ENCODE measurements around the gene RMI1. TPM values are rescaled to one million over a fixed set of nuclear protein-coding genes. Genes with fewer than 3 reads are reported as not detected.

Gene RMI1
- total and polyA plus RNA-seq, 2 of the 8 experiments (the other 6 are each of a cell fraction or from before 2014, with no cell fraction given): 3.0 to 34.1 TPM

- no peaks in the 10 kb centered on the region for H3K9me3 ChIP-seq (ENCODE audit: insufficient read depth in 2 of 2, low read depth in 1 of 2, low read length in 1 of 2)
- no peaks in the 10 kb centered on the region for H4K20me1 ChIP-seq (replicated peaks in 1 of 2; ENCODE audit: control insufficient read depth in 1 of 2, insufficient read depth in 2 of 2, low read length in 2 of 2)
- H3K4me2 ChIP-seq (ENCODE audit: insufficient read depth in 1 of 2, low read depth in 2 of 2, low read length in 2 of 2): no peak overlapping the region
- FAIRE-seq (no peak), DNase-seq (ENCODE audit: low read depth in 1 of 2, low spot score in 2 of 2) (no peak)
- H2AK5ac ChIP-seq (ENCODE audit: low read depth, low read length): no peak overlapping the region
- H3K36me3 ChIP-seq (ENCODE audit: control insufficient read depth in 2 of 4, insufficient read depth in 4 of 4, low read length in 3 of 4): peaks cover 0 to 20% (median 4%) of the 10 kb centered on the region in 4 experiments; a peak in 3 of 8 replicates
- ChIA-PET CTCF (ENCODE audit: partially characterized antibody) (no interaction called here), POLR2A (ENCODE audit: partially characterized antibody) (no interaction called here)
- H2BK120ac ChIP-seq (replicated peaks; ENCODE audit: low read depth, low read length): no peak overlapping the region
- H3K4me3 ChIP-seq (ENCODE audit: extremely low read depth in 1 of 4, insufficient read depth in 2 of 4, low read depth in 3 of 4, low read length in 4 of 4): no peak overlapping the region
- peaks cover 4% of the 10 kb centered on the region for H3K79me1 ChIP-seq (ENCODE audit: low read depth, low read length)
- H3K79me2 ChIP-seq (ENCODE audit: control insufficient read depth in 1 of 2, insufficient read depth in 2 of 2, low read length in 2 of 2): peaks cover 0 to 83% of the 10 kb centered on the region in 2 experiments
- no peak overlapping the region for H2BK15ac ChIP-seq (ENCODE audit: low read length)
- no peak overlapping the region for H4K8ac ChIP-seq (ENCODE audit: extremely low read depth, insufficient read depth, low read length)
- no peak overlapping the region for H2BK5ac ChIP-seq (ENCODE audit: low read depth, low read length)
- H3K14ac ChIP-seq (ENCODE audit: insufficient read length): no peak overlapping the region
- H3K23ac ChIP-seq (ENCODE audit: insufficient read length): no peak overlapping the region
- no peaks in the 10 kb centered on the region for H3K23me2 ChIP-seq (ENCODE audit: low read depth, low read length)
- no peak overlapping the region for H3K56ac ChIP-seq (replicated peaks; ENCODE audit: insufficient read length, low read depth, low read length)
- H2AFZ ChIP-seq (ENCODE audit: low read length): no peak overlapping the region
- no peak overlapping the region for H3K27ac ChIP-seq (ENCODE audit: low read depth, low read length)
- H2BK20ac ChIP-seq (ENCODE audit: low read length): no peak overlapping the region
- H3K27me3 ChIP-seq (replicated peaks in 1 of 4; ENCODE audit: control insufficient read depth in 3 of 4, extremely low read depth in 1 of 4, insufficient read depth in 3 of 4, low read length in 3 of 4): no peaks in the 10 kb centered on the region
- no peak overlapping the region for H3K4ac ChIP-seq (replicated peaks; ENCODE audit: insufficient read length, low read depth, low read length)
- no peak overlapping the region for H3K9ac ChIP-seq (replicated peaks in 1 of 4; ENCODE audit: extremely low read depth in 1 of 4, low read depth in 3 of 4, low read length in 3 of 4)
- no peak overlapping the region for H4K5ac ChIP-seq (ENCODE audit: insufficient read length, low read depth, low read length)
- H4K91ac ChIP-seq (replicated peaks; ENCODE audit: insufficient read length, low read length): no peak overlapping the region
- H2BK12ac ChIP-seq (ENCODE audit: low read depth, low read length): no peak overlapping the region
- no peak overlapping the region for H3K18ac ChIP-seq (ENCODE audit: extremely low read depth, low read length)
- WGBS, 2 experiments (ENCODE audit: extremely low coverage in 1 of 2, insufficient coverage in 1 of 2, insufficient read length in 1 of 2, insufficient replicate concordance in 2 of 2, low coverage in 1 of 2, low lambda C conversion rate in 2 of 2, missing lambda C conversion rate in 1 of 2): 91% methylated on average over 2 of the region's 2 CpGs; no CpG with 5 or more reads in 1 of the 2 experiments
- no peaks in the 10 kb centered on the region; a peak in 1 of 7 replicates for H3K4me1 ChIP-seq (replicated peaks in 1 of 4; ENCODE audit: control insufficient read depth in 3 of 4, insufficient read depth in 4 of 4, low read length in 3 of 4)
- TF ChIP-seq HDAC2 (IDR thresholded peaks at IDR 0.05; ENCODE audit: borderline replicate concordance in 1 of 2, low read depth in 2 of 2, low read length in 2 of 2) (no peak), SIX5 (IDR thresholded peaks at IDR 0.05; ENCODE audit: low read depth, low read length) (no peak), SUZ12 (IDR thresholded peaks at IDR 0.05; ENCODE audit: low read length) (no peak), EP300 (IDR thresholded peaks at IDR 0.05; ENCODE audit: borderline replicate concordance in 1 of 2, low read depth in 2 of 2, low read length in 2 of 2) (no peak), POU5F1 (IDR thresholded peaks at IDR 0.05; ENCODE audit: low read depth, low read length) (no peak), JUN (IDR thresholded peaks at IDR 0.05; ENCODE audit: low read depth, low read length) (no peak), JUND (IDR thresholded peaks at IDR 0.05; ENCODE audit: low read length) (no peak), CREB1 (IDR thresholded peaks at IDR 0.05) (no peak), RNF2 (IDR thresholded peaks at IDR 0.05; ENCODE audit: borderline replicate concordance, low read depth, low read length, missing control alignments, poor library complexity, severe bottlenecking) (no peak), TAF7 (optimal IDR thresholded peaks at IDR 0.05; ENCODE audit: borderline replicate concordance, low read depth, low read length) (no peak), POLR2A (IDR thresholded peaks at IDR 0.05; ENCODE audit: control extremely low read depth in 1 of 2, low read depth in 2 of 2, low read length in 2 of 2) (no peak), ATF3 (IDR thresholded peaks at IDR 0.05; ENCODE audit: insufficient read depth, low read depth, low read length) (no peak), BCL11A (IDR thresholded peaks at IDR 0.05; ENCODE audit: low read depth in 2 of 2, low read length in 2 of 2) (no peak), TCF12 (IDR thresholded peaks at IDR 0.05; ENCODE audit: low read depth, low read length) (no peak)
Observed at GRCh38 chr9:83988411-83988810, 7.8 kb downstream of the RMI1 start.
